NCI-H1092 treated with DMSO at 0.1 percent for 48 hours (cell line): Measurements from ENCODE around the gene PHF13.
"Not testable (repeated sequence)": the region's sequence is repeated elsewhere in the genome, so short reads cannot be mapped to it uniquely, and the experiment has no call there.

ENCODE experiments used
- DNase-seq: peaks from one replicate; lab custom pipeline; 2025; lab: John Stamatoyannopoulos, UW

PHF13 gene

DNA sequence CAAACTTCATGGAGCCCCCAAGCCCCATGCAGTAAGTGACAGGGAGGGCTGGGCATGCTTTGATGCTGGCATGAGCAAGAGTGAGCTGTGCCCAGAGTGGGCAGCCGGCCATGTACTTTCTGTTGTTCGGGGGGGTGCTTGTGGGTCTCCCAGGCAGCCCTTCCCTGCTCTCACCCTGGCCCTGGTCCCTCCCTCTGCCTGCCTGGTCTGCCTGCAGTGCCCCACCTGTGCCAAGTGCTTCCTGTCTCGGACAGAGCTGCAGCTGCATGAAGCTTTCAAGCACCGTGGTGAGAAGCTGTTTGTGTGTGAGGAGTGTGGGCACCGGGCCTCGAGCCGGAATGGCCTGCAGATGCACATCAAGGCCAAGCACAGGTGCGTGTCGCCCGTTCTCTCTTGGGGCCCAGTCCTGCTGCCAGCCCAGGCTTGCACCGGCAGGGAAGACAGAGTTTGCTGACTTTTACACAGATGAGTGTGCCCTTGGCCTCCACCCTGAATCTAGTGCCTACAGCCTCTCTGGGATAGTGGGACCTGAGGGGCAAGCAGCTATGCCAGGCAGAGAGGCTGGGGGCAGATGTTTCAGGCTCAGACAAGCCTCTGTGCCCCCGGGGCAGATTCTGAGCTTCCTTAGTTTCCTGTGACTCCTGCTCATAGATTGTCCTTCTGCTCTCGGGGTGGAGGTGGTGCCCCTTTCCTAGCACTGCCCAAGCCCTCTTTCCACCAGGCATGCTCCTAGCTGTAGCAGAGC, 26.1 kb upstream of the PHF13 start:
- peak; percentile 94 for DNase-seq

GRCh38 chr1:6588128-6588892, 25.2 kb upstream of the PHF13 start:
- DNase-seq: no peak

DNA sequence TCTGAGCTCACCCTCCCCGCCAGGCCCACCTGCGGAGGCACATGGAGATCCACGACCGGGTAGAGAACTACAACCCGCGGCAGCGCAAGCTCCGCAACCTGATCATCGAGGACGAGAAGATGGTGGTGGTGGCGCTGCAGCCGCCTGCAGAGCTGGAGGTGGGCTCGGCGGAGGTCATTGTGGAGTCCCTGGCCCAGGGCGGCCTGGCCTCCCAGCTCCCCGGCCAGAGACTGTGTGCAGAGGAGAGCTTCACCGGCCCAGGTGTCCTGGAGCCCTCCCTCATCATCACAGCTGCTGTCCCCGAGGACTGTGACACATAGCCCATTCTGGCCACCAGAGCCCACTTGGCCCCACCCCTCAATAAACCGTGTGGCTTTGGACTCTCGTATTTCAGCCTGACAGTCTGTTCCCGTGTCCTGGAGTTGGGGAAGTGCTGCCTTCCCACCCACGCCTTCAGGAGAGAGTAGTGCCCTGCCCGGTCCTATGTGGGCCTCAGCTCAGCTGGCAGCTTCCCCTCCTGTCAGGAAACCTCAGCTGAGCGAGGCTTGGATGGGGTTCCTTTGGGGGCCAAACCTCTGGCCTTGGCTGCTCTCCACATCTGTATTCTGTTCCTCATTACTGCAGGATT, 24.5 kb upstream of the PHF13 start:
- no peak for DNase-seq

DNA sequence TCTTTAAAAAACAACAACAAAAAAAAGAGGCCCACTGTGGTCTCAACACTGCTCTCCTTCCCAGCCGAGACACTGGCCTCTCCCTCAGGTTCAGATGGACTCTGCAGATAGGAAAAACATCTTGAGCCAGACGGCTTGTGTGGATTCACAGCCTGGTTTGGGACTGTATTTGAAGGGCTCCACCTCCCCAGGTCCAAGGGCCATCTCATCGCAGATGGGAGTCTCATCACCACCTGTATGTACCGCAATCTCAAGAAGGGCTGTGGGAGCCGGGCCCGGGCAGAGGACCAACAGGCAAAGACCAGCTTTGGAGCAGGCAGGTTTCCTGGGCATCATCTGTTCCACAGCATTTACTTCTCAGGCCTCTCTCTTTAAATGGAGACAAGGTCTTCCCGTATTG, 23.5 kb upstream of the PHF13 start:
- no peak for DNase-seq

GRCh38 chr1:6591222-6591621, 22.3 kb upstream of the PHF13 start:
- no peak for DNase-seq

GRCh38 chr1:6591644-6592043, 21.9 kb upstream of the PHF13 start:
- DNase-seq: no peak

DNA sequence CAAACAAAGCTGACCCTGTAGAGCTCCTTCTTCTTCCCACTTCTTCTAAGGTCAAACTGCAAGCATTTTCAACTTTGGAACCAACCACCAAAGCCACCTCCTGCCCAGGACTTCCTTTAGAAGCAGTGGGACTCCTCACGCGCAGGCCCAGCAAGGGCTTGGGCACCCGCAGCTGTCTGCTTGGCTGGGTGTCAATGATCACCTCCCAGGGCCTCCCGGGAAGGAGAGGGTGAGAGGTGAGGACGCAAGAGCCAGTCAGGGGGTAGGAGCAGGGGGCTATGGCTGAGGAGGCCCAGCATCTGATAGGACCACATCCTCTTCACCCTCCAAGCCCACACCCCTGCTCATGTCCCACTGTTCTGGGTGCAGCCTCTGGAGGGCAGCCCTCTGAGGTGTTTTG, 21.1 kb upstream of the PHF13 start:
- DNase-seq: no peak

- DNase-seq: no peak
Observed at GRCh38 chr1:6592865-6593593, 20.5 kb upstream of the PHF13 start.

DNA sequence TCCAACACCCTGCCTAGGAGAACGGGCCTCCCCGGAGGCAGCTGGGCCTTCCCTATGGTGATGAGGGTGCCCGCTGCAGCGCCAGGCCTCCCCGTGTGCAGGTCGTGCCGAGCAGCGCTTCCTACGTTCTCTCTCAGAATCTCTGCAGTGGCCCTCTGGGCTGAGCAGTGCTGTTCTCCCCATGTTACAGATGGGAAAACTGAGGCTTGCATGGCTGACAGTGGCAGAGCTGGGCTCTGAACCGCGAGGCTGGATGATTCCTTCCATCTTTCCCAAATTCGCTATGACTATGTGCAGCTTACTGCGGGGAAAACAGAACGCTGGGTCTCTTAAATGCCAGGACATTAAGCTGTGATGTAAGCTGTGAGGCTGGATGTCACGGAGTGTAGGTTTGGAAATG, 19.7 kb upstream of the PHF13 start:
- no peak for DNase-seq

- DNase-seq: no peak
Observed at GRCh38 chr1:6594977-6595740, 18.4 kb upstream of the PHF13 start.

DNA sequence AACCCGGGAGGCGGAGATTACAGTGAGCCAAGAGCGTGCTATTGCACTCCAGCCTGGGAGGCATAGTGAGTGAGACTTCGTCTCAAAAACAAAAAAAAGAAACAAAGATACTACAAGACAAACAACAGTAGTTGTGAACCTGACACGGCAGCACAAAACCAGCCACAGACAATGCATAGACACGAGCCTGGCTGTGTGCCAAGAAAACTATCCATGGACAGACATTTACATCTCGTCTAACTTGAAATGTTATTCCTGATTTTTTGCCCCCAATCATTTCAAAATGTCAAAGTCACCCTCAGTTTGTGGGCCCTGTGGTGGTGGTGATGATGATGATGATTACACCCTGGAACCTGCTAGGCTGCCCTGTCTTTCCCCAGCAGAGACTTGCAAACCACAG, 17.2 kb upstream of the PHF13 start:
- no peak for DNase-seq

DNA sequence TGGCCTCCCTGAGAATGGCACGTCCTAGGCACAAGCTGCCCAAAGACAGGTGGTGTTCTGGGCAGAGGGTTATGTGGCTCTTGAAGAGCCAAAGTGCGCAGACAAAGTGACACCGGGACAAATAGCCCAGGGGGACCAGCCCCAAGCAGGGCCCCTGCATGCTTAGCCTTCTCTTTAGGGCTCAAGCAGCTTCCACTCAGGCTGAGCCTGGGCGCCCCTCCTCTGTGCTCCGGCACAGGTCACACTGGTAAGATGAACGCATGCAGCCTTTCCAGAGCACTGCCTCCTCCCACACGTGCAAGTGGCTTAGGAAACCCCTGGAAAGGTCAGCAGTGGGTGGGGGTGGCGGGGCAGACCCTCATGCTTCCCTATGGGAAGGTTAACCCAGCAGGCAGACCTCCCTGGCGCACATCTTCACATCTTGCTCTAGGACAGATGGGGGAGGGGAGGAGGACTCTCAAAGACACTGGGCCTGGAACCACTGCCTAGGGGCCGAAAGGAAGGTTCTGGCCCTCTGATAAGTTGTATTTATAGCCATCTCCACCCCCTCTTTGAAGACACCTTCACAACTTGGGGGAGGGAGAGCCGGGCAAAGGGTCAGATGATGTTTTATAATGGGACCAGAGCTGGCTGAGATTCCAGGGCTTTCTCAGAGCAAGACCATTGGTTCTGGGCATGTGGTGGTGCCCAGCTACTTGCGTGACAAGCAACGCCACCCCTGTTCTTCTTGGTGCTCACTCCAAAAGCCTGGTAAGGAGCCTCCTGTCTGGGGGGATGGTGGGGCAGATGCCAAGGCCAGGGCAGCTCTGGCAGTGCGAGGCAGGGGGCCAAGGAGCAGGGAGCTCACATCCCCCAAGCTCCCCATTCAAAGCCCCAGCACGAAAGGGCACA, 16.4 kb upstream of the PHF13 start:
- DNase-seq: no peak

GRCh38 chr1:6597777-6598131, 15.8 kb upstream of the PHF13 start:
- DNase-seq: no peak

GRCh38 chr1:6599141-6599975, 14.2 kb upstream of the PHF13 start:
- DNase-seq: no peak

DNA sequence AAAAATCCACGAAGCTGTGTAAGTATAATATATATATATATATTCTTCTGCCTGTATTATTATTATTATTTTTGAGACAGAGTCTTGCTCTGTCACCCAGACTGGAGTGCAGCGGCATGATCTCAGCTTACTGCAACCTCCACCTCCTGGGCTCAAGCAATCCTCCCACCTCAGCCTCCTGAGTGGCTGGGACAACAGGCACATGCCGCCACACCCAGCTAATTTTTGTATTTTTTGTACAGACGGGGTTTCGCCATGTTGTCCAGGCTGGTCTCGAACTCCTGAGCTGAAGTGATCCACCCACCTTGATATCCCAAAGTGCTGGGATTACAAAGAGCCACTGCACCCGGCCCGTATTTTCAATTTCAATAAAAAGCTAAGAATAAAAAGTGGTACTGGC, 13.5 kb upstream of the PHF13 start:
- not testable (repeated sequence) for DNase-seq

GRCh38 chr1:6600410-6601048, 13.0 kb upstream of the PHF13 start:
- no peak for DNase-seq

- peak; percentile 76 for DNase-seq
Observed at GRCh38 chr1:6601049-6601922, 12.2 kb upstream of the PHF13 start.

- DNase-seq: peak; percentile 90
Observed at GRCh38 chr1:6601923-6602668, 11.4 kb upstream of the PHF13 start.
